Coronary artery (tissue), 2 donors: ENCODE data around the gene GPR68.

Source experiments
- DNase-seq: peaks from one replicate; pipeline ENCODE4 v3.0.0-alpha.2; 2017; ENCODE audit warnings: low spot score
- H3K27ac ChIP-seq, 2 donors: fragments of 200-600 bp; sonication (generic); one replicate each; pipeline ENCODE4 v1.5.1; 2016 to 2019
- H3K4me3 ChIP-seq: fragments of 200-600 bp; sonication (generic); 2 replicates; pipeline ENCODE4 v1.5.1; 2016; ENCODE audit warnings: mild to moderate bottlenecking, moderate library complexity
- TF ChIP-seq, protein P1 (sequence below): fragments of 200-600 bp; sonication (generic); IDR thresholded peaks from one replicate; pipeline ENCODE4 v1.5.1; 2019; ENCODE audit warnings: antibody characterized with exemption

Gene GPR68

GRCh38 chr14:91281346-91281745 is 36.8 kb upstream of the GPR68 start:
- Histone ChIP-seq H3K4me3 (no peak overlapping the region), H3K27ac (no peak overlapping the region)
- TF ChIP-seq, protein P1, sequence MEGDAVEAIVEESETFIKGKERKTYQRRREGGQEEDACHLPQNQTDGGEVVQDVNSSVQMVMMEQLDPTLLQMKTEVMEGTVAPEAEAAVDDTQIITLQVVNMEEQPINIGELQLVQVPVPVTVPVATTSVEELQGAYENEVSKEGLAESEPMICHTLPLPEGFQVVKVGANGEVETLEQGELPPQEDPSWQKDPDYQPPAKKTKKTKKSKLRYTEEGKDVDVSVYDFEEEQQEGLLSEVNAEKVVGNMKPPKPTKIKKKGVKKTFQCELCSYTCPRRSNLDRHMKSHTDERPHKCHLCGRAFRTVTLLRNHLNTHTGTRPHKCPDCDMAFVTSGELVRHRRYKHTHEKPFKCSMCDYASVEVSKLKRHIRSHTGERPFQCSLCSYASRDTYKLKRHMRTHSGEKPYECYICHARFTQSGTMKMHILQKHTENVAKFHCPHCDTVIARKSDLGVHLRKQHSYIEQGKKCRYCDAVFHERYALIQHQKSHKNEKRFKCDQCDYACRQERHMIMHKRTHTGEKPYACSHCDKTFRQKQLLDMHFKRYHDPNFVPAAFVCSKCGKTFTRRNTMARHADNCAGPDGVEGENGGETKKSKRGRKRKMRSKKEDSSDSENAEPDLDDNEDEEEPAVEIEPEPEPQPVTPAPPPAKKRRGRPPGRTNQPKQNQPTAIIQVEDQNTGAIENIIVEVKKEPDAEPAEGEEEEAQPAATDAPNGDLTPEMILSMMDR = no peak
- no peak for DNase-seq

DNA sequence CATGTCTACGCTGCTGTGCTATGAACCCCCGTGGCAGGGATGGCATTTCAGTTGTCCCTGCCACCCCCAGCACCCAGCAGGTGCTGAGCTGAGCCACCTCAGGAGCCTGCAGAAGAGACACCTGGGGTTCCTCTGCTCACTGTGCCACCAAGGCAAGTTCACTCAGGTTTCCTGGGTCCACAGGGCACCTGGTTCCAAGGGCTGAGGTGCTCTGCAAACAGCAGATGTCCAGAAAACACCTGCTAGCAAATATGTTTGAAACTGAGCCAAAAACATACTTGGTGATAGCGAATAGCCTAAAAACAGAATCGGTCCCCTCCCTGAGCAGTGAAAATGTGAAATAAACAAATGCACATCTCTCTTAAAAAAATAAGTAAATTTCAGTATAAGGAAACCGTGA is 35.6 kb upstream of the GPR68 start:
- Histone ChIP-seq H3K4me3 (no peak overlapping the region), H3K27ac (no peak overlapping the region)
- no peak for DNase-seq
- TF ChIP-seq, protein P1 = no peak

DNA sequence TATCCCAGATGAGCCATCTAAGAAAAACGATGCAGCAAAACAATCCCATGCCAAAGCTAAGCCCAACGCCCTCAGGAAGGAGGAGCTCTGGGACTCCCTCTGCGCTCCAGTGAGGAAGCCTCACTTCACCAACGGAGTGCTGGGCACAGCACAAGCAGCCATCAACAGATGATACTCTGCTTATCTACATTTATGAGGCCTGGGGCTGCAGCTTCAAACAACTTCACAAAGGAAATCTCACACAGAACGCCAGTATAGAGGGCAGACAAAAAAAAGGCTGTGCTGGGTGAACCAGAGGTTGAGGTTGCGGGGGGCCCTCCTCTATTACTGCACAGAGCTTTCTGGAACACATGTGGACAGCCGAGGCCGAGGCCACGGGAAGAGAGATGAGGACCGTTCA is 34.9 kb upstream of the GPR68 start:
- no peak overlapping the region for H3K27ac ChIP-seq

GRCh38 chr14:91278383-91278715 is 33.8 kb upstream of the GPR68 start:
- TF ChIP-seq, protein P1 = no peak
- Histone ChIP-seq H3K4me3 (no peak overlapping the region), H3K27ac (no peak overlapping the region)
- no peak for DNase-seq

More for the DNA sequence above, 34.9 kb upstream of the GPR68 start:
- TF ChIP-seq, protein P1 = no peak
- H3K4me3 ChIP-seq = no peak overlapping the region
- DNase-seq = no peak

DNA sequence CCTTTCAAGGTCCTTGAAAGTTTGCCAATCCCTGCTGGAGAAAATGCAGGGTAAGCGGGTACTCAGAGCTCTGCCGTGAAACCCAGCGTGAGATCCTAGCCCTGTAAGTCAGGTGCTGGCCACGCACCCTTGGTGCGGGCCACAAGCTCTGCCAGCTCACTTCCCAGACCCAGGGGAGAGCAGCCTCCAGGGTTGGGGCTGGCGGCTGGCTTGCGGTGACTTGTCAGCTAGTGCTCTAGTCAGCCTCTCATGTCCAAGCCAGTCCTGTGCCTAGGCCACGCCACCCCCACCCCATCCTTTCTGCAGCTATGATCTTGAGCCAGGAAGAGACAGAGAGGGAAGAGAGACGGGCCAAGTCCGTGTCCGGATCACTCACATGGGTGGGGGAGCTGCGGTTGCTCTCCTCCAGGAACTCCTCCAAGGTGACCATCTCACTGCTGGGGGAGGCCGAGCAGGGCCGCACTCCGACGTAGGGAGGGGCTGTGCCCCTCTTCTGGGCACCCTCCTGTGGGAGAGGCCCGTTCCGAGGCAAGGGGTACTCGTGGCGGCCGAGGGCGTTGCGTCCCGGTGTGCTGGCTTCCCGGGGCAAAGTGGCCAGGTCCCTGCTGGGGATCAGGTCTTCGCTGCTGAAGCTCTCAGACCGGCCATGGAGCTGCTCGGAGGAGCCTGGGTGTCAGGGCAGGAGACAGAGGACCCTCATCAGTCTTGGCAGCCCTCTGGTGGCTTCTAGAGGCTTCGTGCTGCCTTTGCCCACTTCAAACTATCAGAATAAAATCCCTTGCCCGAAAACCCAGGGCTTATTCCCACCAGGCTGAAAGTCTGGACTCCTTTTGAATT is 33.3 kb upstream of the GPR68 start:
- no peak for DNase-seq
- TF ChIP-seq, protein P1 = no peak
- H3K4me3 ChIP-seq = no peak overlapping the region
- H3K27ac ChIP-seq = no peak overlapping the region

DNA sequence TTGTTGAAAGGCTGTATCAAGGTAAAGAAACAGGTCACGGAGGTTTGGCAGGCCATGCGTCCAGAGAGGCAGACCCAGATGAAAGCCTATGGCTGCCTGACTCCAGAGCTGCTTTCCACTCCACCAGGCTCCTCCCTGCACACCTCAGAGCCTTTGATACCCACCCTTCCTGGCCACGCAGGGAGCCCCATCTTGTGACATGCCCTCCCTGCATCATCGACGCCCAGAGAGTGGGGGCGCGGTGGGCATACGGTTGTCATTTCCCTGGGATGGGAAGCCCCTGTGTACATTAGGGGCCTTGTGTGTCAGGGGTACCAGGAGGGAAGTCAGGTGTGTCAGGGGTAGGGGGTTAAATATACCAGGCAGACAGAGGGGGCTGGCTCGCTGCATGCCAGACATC is 30.3 kb upstream of the GPR68 start:
- H3K27ac ChIP-seq = no peak overlapping the region
- no peak for DNase-seq
- TF ChIP-seq, protein P1 = no peak
- H3K4me3 ChIP-seq = no peak overlapping the region

DNA sequence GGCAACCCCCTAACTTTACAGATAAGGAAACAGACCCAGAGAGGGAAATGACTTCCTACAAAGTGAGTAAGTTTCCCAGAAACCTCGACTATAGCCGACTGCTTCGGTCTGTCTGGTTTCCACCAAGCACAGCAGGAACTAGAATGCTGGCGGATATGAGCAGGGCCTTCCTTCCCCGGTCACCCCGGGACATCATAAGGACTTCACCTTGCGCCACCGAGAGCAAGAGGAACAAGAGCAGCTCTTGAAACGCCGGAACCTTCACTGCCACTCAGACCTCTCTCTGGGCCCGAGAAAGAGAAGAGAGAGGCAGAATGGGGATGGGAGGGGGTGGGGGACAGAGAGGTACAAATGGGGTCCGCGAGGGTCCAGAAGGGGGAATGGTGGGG is 29.4 kb upstream of the GPR68 start:
- Histone ChIP-seq H3K27ac (no peak overlapping the region), H3K4me3 (no peak overlapping the region)
- DNase-seq = no peak
- TF ChIP-seq, protein P1 = no peak
